ENCODE results near the gene SFTPA1. TPM values are rescaled to one million over a fixed set of nuclear protein-coding genes. Genes with fewer than 3 reads are reported as not detected.
"Not testable (repeated sequence)": the region's sequence is repeated elsewhere in the genome, so short reads cannot be mapped to it uniquely, and the experiment has no call there.

SFTPA1 gene
- total and polyA plus RNA-seq, 2 donors (not counting 1 experiment from before 2014, with no cell fraction given) = not detected

GRCh38 chr10:79664686-79665085, 53.9 kb downstream of the SFTPA1 start:
- H3K36me3 ChIP-seq (replicated peaks in 1 of 2; ENCODE audit: control extremely low read depth in 1 of 2, control insufficient read depth in 1 of 2, extremely low read depth in 1 of 2, insufficient read depth in 2 of 2, low read length in 1 of 2); H3K4me3 ChIP-seq (ENCODE audit: control extremely low read depth in 1 of 5, extremely low read depth in 1 of 5, insufficient read depth in 1 of 5, low read depth in 2 of 5, low read length in 4 of 5); H3K27me3 ChIP-seq (replicated peaks in 1 of 4; ENCODE audit: control extremely low read depth in 1 of 4, control insufficient read depth in 3 of 4, insufficient read depth in 4 of 4, low read length in 3 of 4); DNase-seq; H3K9me3 ChIP-seq (ENCODE audit: control extremely low read depth in 1 of 3, control insufficient read depth in 2 of 3, insufficient read depth in 1 of 3, low read length in 2 of 3); H2AFZ ChIP-seq (ENCODE audit: insufficient read depth, low read depth, low read length, poor library complexity, severe bottlenecking); intact Hi-C loops (cut with micrococcal nuclease); CTCF ChIA-PET; H3K4me1 Mint-ChIP-seq; H3K4me2 ChIP-seq (replicated peaks; ENCODE audit: low read depth, low read length, poor library complexity, severe bottlenecking); POLR2A ChIA-PET; H3K4me1 ChIP-seq (ENCODE audit: control insufficient read depth in 2 of 2, insufficient read depth in 2 of 2, low read length in 2 of 2); H3K27ac Mint-ChIP-seq; H3K4me3 Mint-ChIP-seq; H3K9ac ChIP-seq (ENCODE audit: low read length); H3K27me3 Mint-ChIP-seq; H3K9me3 Mint-ChIP-seq (ENCODE audit: insufficient read depth); H4K20me1 ChIP-seq (ENCODE audit: control insufficient read depth, insufficient read depth, low read length, poor library complexity, severe bottlenecking); ATAC-seq (ENCODE audit: low read depth); H3K79me2 ChIP-seq (ENCODE audit: control insufficient read depth, insufficient read depth, low read length); H3K27ac ChIP-seq (ENCODE audit: low read length in 2 of 2): not testable (repeated sequence)
- no CpG with 5 or more reads among the region's 4 CpGs for WGBS (ENCODE audit: insufficient coverage)

Other genes with a start within 250 kb of the SFTPA1 start
- gene ZCCHC24, start 165.3 kb upstream of the SFTPA1 start, total RNA-seq = 2.1 and 2.3 TPM in 2 replicates
- gene ZCCHC24, start 165.3 kb upstream of the SFTPA1 start, polyA plus RNA-seq = 0.34 and 0.48 TPM in 2 replicates
- gene EIF5AL1, start 98.4 kb upstream of the SFTPA1 start, total RNA-seq = 0.56 and 0.76 TPM in 2 replicates
- 1.7 and 1.8 TPM in 2 replicates for gene EIF5AL1, start 98.4 kb upstream of the SFTPA1 start, polyA plus RNA-seq
- not detected in 2 replicates for gene SFTPA2, start 50.5 kb upstream of the SFTPA1 start, total RNA-seq
- not detected in 2 replicates for gene SFTPA2, start 50.5 kb upstream of the SFTPA1 start, polyA plus RNA-seq
- gene NUTM2B, start 92.3 kb downstream of the SFTPA1 start, total RNA-seq = 0.80 and 1.3 TPM in 2 replicates
- gene NUTM2B, start 92.3 kb downstream of the SFTPA1 start, polyA plus RNA-seq = 0.56 and 1.8 TPM in 2 replicates
- 0.63 and 1.0 TPM in 2 replicates for gene NUTM2E, start 215.8 kb downstream of the SFTPA1 start, total RNA-seq
- gene NUTM2E, start 215.8 kb downstream of the SFTPA1 start, polyA plus RNA-seq = 0.79 TPM in 1 of 2 replicates, not detected in the other